Tongue (tissue), 2 donors: ENCODE measurements around the gene HOXB13. TPM values are rescaled to one million over a fixed set of nuclear protein-coding genes. Genes with fewer than 3 reads are reported as not detected.

ENCODE experiments used
- DNase-seq: peaks from one replicate; pipeline ENCODE4 v3.0.0-alpha.2; 2015
- total RNA-seq: library from RNA; depleted of rRNA; stranded (reverse); fragments of >200 nt; gene quantifications from one replicate; pipeline ENCODE4 v1.2.3, GENCODE V29; 2014

Gene HOXB13
- total RNA-seq, 1 donor from 2014 or later, result not detected

DNA sequence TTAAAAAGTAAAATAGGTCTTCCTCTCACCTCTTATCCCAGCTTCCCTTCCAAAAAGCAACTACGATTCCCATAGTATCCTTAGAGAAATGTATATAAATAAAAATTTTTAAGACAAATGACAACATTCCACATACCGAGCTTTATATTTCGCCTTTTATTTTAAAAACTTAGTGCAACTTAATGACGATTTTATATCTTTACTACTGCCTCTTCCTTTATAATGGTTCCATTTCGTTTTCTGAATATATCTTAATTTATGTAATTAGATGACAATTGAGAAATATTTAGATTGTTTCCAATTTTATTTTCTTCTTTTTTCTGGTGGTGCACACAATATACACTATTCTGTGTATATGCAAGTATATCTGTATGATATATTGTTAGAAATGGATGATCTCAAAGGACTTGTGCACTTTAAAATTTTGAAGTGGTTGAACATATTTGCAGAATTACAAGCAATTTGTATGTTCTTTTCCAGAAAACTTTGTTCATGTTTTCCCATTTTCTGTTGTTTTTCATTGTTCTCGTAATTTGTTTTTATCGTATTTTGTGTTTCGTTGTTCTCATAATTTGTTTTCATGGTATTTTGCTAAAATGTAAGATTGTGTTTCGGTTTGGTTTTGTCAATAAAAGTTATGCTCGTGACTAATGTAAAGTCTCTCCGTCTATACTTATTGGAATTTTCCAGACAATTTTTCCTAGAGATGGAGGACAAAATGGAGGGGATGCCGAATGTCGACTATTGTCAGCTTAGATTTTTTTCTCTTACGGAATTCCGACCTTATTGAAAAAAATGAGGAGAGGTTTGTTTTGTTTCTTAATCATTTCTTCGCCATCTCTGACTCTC is 20.4 kb upstream of the HOXB13 start:
- peak; percentile 45 for DNase-seq

GRCh38 chr17:48747445-48748363 is 19.2 kb upstream of the HOXB13 start:
- no peak for DNase-seq

DNA sequence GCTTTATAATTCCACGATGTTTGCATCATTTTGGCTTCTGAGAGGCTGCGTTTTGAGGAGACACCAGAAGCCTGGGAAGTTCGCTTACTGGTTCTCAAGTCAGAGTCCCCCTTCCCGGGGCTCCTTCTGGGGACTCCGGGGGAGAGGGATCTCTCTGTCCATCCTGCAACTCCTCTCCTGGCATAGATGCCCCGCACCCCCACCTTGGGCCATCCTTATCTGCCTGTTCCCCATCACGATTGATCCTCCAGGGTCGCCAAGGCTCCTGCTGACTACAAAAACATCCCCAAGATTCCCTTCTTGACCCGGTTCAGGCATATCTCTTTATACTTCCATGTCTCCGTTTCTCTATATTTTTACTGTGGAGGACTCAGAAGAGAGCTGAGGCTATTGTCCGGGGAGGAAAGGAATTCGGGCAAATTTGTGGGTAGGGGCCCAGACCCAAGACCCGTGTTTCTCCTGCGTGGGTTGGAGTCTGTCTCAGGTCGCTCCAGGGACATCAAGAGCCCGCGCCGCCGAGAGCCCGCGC is 18.4 kb upstream of the HOXB13 start:
- DNase-seq, result no peak

DNA sequence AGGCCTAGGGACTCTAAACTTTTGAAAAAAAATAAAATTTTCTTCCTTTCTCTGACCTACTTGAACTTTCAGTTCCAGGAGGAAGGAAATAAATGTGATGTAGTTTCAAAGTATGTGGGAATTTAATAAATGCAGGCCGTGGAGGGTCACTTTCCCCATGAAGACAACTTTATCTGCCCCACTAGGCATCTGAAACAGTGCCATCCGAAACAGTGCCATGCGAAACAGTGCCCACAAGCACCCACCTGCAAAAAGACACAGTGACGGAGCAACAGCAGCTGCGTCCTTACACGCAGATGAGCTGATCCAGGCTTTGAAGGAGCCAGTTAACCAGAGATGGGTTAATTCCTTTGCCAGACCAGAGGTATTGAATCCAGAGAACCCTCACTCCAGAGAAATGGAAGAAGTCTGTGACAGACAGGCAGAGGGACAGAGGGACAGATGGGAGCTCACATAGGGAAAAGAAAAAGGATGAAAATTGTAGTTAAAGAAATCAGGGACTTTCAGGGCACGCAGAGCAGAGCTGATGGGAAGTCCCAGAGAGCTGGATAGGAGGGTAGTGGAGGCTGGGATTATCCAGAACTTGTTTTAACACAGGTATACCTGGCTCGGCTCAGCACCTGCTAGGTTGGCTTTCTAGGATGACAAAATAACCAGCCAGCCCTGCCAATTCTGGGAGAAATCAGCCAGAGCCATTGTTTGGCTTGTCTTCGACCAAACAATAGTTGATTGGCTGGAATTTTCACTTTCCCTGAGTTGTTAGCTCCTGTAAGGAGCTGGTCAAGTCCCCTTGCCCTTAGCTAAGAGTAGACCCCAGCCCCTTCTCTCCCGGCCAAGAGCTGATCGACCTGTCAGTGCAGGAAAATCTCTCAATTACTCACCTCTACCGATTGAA is 17.1 kb upstream of the HOXB13 start:
- DNase-seq, result no peak

DNA sequence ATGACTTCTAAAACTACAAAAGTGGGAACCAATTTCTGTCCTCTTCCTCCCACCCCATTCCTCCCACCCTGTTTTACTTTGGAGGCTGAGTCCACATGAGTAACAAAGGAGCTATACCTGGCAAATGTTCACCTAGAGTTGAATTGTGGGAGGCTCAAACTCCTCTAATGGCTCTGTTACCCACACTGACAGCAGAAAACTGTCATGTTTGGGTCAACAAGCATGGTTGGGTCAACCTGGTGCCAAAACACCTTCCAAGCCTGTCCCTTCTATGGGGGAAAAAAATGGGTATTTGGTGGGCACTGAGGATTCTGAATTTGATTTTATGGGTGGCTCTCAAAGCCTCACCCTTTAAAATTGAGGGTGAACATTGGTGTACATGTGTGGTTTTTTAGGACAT is 12.0 kb upstream of the HOXB13 start:
- no peak for DNase-seq

- no peak for DNase-seq
These were observed 10.4 kb upstream of the HOXB13 start for GRCh38 chr17:48738803-48739526.

- no peak for DNase-seq
These were observed 9.9 kb upstream of the HOXB13 start for GRCh38 chr17:48738424-48738802.

DNA sequence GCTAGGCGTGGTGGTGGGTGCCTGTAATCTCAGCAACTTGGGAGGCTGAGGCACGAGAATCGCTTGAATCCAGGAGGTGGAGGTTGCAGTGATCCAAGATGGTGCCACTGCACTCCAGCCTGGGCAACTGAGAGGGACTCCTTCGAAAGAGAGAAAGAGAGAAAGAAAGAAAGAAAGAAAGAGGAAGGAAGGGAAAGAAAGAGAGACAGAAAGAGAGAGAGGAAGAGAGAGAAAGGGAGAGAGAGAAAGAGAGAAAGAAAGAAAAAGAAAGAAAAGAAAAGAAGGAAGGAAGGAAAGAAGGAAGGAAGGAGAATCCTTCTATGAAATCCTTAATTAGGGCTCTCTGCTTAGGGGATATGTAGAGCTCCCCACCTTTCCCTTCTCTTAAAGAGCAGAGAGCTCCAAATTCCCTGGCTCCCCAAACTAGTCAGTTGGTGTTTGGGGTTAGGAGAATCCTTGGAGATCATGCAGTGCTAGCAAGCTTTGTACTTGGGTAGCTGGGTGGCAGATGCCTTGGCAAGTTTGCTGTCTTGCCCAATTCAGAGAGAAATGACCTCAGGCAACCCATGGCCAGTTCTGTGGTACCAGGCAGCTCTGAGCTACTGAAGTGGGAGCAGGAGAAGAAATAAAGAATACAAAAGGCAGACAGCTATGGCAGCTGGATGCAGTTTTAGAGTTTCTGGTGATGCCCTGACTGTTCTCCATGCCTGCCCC is 8.9 kb upstream of the HOXB13 start:
- no peak for DNase-seq

GRCh38 chr17:48735062-48735351 is 6.5 kb upstream of the HOXB13 start:
- DNase-seq, result no peak

- peak; percentile 39 for DNase-seq
These were observed 5.9 kb upstream of the HOXB13 start for GRCh38 chr17:48734333-48735061.

DNA sequence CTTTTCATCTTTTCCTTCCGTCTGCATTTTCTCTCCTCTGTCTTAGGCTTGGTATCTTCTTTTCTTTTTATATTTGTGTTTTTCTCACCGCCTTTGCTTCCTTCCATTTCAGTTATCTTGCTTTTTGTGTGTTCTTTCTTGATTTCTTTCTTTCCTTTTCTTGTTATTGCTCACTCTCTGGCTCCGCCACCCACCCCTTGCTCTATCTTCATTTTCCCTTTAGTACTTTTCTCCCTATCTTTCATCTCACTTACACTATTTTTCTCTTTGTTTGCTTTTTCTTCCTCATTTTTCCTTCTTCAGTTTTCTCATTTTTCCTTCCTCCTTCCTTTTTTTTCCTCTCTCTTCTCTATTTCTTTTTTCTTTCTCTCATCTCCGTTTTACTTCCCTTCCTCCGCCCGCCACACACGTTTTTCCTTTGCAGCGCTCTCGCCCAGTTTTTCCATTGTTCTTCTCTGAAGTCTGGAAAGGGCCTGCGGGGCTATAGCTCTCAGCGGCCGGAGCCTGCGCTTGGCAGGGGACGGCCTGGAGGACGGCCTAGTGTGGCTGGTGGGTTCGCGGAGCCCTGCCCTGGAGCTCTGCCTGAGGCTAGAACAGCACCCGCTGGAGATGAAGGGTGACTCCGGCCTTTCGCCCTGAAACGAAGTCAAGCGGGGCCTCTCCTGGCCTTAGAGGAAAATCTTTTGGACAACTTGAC is 5.2 kb upstream of the HOXB13 start:
- no peak for DNase-seq

DNA sequence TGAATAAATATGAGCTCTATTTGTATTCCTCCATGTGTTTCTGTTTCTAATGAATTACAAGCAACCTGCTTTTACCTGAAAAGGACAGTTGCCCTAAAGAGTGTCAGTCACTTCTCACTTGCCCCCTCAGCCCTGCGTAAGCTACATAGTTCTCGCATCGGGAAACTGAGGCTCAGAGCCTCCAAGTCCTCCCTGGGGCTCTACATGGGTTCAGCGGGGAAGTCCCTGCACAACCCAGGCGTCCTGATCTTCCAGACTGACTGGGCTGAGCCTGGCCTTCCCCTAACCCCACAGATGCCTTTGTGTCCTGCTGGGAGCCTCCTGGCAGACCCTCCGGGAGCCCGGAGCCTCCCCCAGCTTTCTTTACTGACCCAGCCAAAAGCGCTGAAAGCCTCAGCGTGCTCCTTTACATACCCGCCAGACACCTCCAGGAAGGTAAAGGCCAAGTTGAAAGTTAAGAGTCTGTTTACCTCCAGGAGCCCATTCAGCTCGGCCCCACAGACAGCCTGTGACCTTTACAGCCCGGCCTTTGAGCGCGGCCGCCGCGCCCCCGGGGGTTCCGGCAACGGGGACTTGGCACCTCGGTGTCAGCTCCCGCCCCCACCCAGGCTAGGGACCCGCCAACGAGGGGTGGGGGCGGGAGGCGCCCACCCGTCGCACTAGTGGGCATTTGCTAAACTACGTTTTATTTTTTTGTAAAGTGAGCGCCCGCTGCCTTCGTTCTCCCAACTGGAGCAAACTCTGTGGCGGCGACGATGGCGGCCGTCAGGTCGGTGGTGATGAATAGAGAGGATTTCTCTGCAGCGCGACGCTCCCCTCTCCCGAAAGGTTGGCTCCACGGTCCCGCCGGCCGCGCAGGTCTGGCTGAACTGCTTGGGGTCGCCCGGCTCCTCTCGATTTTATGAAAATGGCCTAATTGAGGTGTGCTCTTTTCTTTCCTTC is 4.4 kb upstream of the HOXB13 start:
- DNase-seq, result no peak

DNA sequence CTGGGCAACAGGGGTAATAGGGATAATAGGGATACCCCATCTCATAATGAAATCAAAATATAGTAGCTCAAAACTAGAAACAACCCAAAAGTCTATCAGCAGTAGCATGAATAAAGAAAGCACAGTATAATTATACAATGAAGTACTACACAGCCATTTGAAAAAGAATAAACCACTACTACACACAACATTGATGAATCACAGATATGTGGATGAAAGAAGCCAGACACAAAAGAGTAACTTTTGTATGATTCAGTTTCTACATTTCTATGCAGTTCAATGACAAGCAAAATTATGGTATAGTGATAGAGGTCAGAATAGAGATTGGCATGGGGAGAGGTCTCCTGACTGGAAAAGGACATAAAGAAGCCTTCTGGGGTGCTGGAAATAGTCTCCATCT is 2.8 kb upstream of the HOXB13 start:
- DNase-seq, result no peak

- no peak for DNase-seq
These were observed 1.6 kb upstream of the HOXB13 start for GRCh38 chr17:48730240-48730550.

GRCh38 chr17:48729335-48730239 is 1.0 kb upstream of the HOXB13 start:
- DNase-seq, result no peak

- no peak for DNase-seq
These were observed 955 bp downstream of the HOXB13 start for GRCh38 chr17:48727415-48728175.

DNA sequence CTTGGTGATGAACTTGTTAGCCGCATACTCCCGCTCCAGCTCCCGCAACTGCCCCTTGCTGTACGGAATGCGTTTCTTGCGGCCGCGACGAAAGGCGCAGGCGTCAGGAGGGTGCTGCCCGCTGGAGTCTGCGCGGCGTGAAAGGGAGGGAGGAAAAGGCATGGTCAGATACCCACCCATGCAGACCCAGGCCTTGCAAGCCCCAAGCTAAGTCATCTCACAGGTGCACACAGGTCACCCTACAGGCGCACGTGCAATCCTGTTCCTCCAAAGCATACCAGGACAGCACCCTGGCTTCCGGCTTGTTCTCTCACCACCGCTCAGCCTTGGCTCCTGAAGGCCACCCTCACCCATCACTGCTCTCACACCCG is 1.6 kb downstream of the HOXB13 start:
- DNase-seq, result no peak
